Stomach (tissue), 4 donors: ENCODE results near the gene LIPT2.

Source experiments
- EP300 ChIP-seq: sonication (generic); formaldehyde crosslinking; IDR thresholded peaks from one replicate; pipeline ENCODE4 v1.6.1; 2017; ENCODE audit warnings: antibody characterized with exemption
- POLR2A ChIP-seq, 4 donors: fragments of 450-650 bp; IDR thresholded peaks; one replicate each; pipeline ENCODE4 v1.6.1; 2016; ENCODE audit warnings: antibody characterized with exemption in 4 of 4, control low read depth in 2 of 4, mild to moderate bottlenecking in 1 of 4, moderate library complexity in 1 of 4
- TF ChIP-seq, protein P1 (sequence below), 7 experiments: fragments of 450-650 bp in 4 of 7; fragments of 200-600 bp in 3 of 7; sonication (generic) in 3 of 7; IDR thresholded peaks; one replicate each; pipeline ENCODE4 v1.5.1; 2016 to 2019; ENCODE audit warnings: antibody characterized with exemption in 7 of 7, control low read depth in 2 of 7, mild to moderate bottlenecking in 1 of 7

- TF ChIP-seq, protein P1, sequence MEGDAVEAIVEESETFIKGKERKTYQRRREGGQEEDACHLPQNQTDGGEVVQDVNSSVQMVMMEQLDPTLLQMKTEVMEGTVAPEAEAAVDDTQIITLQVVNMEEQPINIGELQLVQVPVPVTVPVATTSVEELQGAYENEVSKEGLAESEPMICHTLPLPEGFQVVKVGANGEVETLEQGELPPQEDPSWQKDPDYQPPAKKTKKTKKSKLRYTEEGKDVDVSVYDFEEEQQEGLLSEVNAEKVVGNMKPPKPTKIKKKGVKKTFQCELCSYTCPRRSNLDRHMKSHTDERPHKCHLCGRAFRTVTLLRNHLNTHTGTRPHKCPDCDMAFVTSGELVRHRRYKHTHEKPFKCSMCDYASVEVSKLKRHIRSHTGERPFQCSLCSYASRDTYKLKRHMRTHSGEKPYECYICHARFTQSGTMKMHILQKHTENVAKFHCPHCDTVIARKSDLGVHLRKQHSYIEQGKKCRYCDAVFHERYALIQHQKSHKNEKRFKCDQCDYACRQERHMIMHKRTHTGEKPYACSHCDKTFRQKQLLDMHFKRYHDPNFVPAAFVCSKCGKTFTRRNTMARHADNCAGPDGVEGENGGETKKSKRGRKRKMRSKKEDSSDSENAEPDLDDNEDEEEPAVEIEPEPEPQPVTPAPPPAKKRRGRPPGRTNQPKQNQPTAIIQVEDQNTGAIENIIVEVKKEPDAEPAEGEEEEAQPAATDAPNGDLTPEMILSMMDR (IDR thresholded peaks at IDR 0.05) = no peak
- TF ChIP-seq POLR2A (IDR thresholded peaks at IDR 0.05) = no peak
- no peak for TF ChIP-seq EP300
Measured at GRCh38 chr11:74463216-74463615, 30.3 kb downstream of the LIPT2 start.
